B cell (primary cell): ENCODE measurements around the gene FOXO3.

ENCODE experiments used
- CTCF ChIP-seq: fragments of 200-600 bp; IDR thresholded peaks from one replicate; pipeline ENCODE4 v1.8.0; 2022; ENCODE audit warnings: antibody characterized with exemption, mild to moderate bottlenecking
- EZH2 ChIP-seq: IDR thresholded peaks from 2 replicates; pipeline ENCODE4 v1.6.1; 2012; ENCODE audit warnings: borderline replicate concordance, low read depth, mild to moderate bottlenecking, moderate library complexity, low read length; ENCODE audit not compliant: insufficient read depth, poor library complexity, severe bottlenecking

GRCh38 chr6:108574457-108575141, 13.9 kb downstream of the FOXO3 start:
- TF ChIP-seq CTCF (no peak), EZH2 (no peak)
